ENCODE measurements around the gene IGFBP7. TPM values are rescaled to one million over a fixed set of nuclear protein-coding genes. Genes with fewer than 3 reads are reported as not detected.
A peak's percentile ranks its signal among the peaks of the same experiment; 100 is the strongest.

IGFBP7 gene
- total RNA-seq, 1 donor from 2014 or later: 7.6 TPM

DNA sequence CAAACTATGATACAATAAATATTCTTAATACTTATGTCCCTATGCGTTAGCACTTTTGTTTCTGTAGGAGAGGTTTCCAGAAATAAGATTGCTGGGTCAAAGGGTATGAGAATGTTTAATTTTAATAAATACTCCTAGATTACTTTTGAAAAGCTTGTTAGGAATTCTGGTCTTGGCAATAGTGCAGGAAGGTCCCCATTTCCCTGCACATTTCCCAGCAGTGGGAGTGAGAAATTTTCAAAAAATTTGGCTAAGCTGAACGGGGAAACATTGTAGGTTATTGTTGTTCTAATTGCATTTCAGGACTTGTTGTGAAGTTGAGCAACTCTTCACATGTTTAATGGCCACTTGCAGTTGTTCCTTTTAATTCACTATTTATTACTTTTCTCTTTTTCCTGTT, 27.1 kb downstream of the IGFBP7 start:
- H3K4me3 Mint-ChIP-seq (ENCODE audit: unreplicated experiment): no peak overlapping the region
- no peaks in the 10 kb centered on the region for H3K9me3 Mint-ChIP-seq (ENCODE audit: unreplicated experiment)
- H3K27me3 Mint-ChIP-seq (ENCODE audit: unreplicated experiment): peaks cover 6% of the 10 kb centered on the region
- H3K4me1 Mint-ChIP-seq (ENCODE audit: unreplicated experiment): peaks cover 23% of the 10 kb centered on the region
- H3K27ac Mint-ChIP-seq (ENCODE audit: unreplicated experiment): no peak overlapping the region
- H3K36me3 Mint-ChIP-seq (ENCODE audit: low read depth, unreplicated experiment): peaks cover 5% of the 10 kb centered on the region
- TF ChIP-seq, protein P1, sequence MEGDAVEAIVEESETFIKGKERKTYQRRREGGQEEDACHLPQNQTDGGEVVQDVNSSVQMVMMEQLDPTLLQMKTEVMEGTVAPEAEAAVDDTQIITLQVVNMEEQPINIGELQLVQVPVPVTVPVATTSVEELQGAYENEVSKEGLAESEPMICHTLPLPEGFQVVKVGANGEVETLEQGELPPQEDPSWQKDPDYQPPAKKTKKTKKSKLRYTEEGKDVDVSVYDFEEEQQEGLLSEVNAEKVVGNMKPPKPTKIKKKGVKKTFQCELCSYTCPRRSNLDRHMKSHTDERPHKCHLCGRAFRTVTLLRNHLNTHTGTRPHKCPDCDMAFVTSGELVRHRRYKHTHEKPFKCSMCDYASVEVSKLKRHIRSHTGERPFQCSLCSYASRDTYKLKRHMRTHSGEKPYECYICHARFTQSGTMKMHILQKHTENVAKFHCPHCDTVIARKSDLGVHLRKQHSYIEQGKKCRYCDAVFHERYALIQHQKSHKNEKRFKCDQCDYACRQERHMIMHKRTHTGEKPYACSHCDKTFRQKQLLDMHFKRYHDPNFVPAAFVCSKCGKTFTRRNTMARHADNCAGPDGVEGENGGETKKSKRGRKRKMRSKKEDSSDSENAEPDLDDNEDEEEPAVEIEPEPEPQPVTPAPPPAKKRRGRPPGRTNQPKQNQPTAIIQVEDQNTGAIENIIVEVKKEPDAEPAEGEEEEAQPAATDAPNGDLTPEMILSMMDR (IDR thresholded peaks at IDR 0.05; ENCODE audit: unreplicated experiment): no peak
- DNase-seq (ENCODE audit: low spot score): no peak

DNA sequence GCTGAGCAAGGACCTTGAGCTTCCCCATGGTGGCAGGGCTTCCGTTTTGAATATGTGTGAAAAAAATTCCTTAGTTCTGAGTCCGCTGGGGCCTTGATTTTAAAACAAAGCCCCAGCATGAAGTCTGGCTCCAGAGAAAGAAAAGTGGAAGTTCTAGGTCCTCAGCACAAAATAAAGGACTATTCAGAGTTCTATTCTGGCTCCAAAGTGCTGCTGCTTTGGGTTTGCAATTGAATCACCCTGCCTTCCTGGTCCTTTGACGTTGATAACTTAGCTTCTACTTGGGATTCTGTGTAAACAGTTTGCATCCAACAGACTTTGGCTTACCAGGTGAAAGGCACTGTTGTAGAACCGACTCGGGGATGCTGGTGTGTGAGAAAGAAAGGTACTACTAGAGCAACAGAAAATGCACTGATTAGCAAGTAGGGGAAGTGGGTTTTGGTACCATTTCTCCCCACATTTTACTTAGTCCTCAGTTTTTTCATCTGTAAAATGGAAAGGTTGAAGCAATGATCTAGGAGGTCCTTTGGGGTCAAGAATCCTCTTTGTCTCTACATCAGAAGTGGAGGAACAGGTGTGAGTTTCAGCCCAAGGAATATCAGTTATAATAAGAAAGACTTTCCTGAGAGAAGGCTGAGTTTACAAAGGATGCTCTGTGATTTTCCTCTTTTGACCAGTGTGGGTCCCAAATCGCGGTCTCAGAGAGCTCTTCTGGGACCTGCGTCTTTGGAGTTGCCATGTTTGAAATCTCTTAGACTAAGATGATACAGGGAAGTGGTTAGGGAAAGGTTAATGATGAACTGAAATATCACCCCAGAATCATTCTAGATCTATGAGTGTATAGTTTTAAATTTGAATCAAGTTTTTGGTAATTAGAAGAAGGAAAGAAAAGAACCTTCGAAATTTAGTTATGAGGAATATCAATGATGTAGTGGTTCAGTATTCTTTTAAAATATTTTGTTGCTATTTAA, 28.2 kb downstream of the IGFBP7 start:
- no peak for DNase-seq (ENCODE audit: low spot score)
- peaks cover 5% of the 10 kb centered on the region for H3K36me3 Mint-ChIP-seq (ENCODE audit: low read depth, unreplicated experiment)
- TF ChIP-seq, protein P1 (IDR thresholded peaks at IDR 0.05; ENCODE audit: unreplicated experiment): no peak
- no peaks in the 10 kb centered on the region for H3K9me3 Mint-ChIP-seq (ENCODE audit: unreplicated experiment)
- peaks cover 3% of the 10 kb centered on the region for H3K27me3 Mint-ChIP-seq (ENCODE audit: unreplicated experiment)
- H3K4me1 Mint-ChIP-seq (ENCODE audit: unreplicated experiment): peaks cover 26% of the 10 kb centered on the region
- no peak overlapping the region for H3K4me3 Mint-ChIP-seq (ENCODE audit: unreplicated experiment)
- H3K27ac Mint-ChIP-seq (ENCODE audit: unreplicated experiment): peak overlapping the region; percentile 91

DNA sequence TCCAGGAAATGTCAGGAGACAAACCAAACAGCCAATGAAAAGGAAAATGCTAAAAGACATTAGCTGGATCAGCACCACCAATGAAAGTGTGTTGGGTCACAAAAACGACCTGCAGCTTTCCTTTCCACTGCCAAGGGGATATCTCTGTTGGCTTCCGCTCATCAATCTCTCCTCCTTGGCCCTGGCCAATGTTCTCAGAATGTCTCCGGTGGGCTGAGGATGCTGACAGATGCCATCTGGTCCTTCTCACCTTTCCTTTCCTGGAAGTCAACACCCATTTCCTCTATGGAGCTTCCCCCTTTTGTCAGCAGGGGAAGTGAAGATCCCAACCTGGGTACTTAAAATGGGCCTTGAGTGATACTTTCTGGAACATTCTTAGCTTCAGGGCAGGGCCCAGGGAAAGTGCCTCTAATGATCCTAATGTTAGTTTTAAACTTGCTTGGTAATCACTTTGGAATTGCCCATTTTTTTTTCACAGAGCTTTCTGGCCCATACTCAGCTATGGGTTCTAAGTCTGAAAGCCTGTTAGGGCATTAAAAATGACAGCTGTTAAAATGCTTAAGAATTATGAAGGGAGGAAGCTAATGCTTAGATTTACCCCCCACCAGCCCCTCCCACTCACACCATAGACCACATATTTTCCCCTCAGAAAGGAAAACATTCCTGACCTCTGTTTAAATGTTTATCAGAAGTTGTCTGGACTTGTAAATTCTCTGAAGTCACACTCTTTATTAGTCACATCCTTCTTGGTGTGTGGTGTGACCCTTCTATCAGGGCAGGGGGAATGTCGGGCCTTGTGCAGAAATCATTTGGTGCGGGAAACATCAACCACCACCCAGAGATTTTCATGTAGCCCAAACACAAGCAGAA, 29.2 kb downstream of the IGFBP7 start:
- H3K36me3 Mint-ChIP-seq (ENCODE audit: low read depth, unreplicated experiment): peaks cover 5% of the 10 kb centered on the region
- peak; percentile 9 for DNase-seq (ENCODE audit: low spot score)
- no peaks in the 10 kb centered on the region for H3K9me3 Mint-ChIP-seq (ENCODE audit: unreplicated experiment)
- peak overlapping the region; percentile 91 for H3K27ac Mint-ChIP-seq (ENCODE audit: unreplicated experiment)
- TF ChIP-seq, protein P1 (IDR thresholded peaks at IDR 0.05; ENCODE audit: unreplicated experiment): no peak
- H3K4me1 Mint-ChIP-seq (ENCODE audit: unreplicated experiment): peaks cover 26% of the 10 kb centered on the region
- H3K27me3 Mint-ChIP-seq (ENCODE audit: unreplicated experiment): peaks cover 3% of the 10 kb centered on the region
- H3K4me3 Mint-ChIP-seq (ENCODE audit: unreplicated experiment): no peak overlapping the region

DNA sequence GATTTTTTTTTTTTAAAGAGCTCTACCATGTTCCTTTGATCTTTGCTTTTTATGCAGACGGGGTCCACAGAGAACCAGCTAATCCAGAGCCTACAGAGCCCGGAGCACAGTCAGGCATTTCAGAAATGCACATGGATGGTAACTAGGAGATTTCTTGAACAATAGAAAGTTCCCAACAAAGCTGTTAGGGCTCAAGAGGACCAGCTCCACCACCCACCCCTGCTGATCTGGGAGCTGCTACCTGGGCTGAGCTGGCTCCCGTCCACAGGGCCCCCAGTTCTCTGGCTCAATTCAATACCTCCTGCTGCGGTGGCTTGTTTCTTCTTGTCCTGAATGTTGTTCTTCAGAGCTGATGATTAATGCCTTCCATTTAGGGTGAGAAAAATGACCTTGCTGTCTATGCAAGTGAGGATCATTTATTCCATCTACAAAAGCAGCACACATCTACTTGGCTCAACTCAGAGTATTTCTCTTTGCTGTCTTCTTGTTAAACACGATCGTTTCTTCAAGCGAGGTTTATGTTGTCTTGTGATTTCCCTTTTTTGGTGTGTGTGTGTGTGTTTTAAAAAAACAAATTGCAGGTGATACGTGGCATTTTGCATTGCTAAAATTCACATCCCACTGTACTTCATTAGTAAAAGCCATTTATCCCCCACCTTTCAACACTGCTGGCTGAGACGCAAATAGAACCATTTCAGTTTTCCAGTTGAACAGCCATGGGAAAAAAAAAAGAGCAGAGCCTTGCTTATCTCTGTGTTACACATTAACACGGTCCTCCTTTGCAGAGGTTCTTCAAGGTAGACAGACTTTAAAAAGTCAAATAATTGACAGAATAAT, 31.3 kb downstream of the IGFBP7 start:
- Mint-ChIP-seq H3K27ac (ENCODE audit: unreplicated experiment) (no peak overlapping the region), H3K36me3 (ENCODE audit: low read depth, unreplicated experiment) (no peaks in the 10 kb centered on the region), H3K4me1 (ENCODE audit: unreplicated experiment) (peaks cover 26% of the 10 kb centered on the region), H3K27me3 (ENCODE audit: unreplicated experiment) (peaks cover 1% of the 10 kb centered on the region), H3K4me3 (ENCODE audit: unreplicated experiment) (no peak overlapping the region), H3K9me3 (ENCODE audit: unreplicated experiment) (no peaks in the 10 kb centered on the region)
- TF ChIP-seq, protein P1 (IDR thresholded peaks at IDR 0.05; ENCODE audit: unreplicated experiment): no peak
- DNase-seq (ENCODE audit: low spot score): no peak
